HL-60/S4 treated with retinoic acid at 250 ng/mL for 4 days and 3 days (cell line): ENCODE measurements around the gene SPIN2A.
"Not testable (repeated sequence)": the region's sequence is repeated elsewhere in the genome, so short reads cannot be mapped to it uniquely, and the experiment has no call there.

Experiments used
- in situ Hi-C: fragments of 300-500 bp; cut with MboI; formaldehyde crosslinking; loops from 2 replicates; pipeline ENCODE4 v1.7.0; 2022; ENCODE audit warnings: low sequenced_read_pairs

The SPIN2A gene

GRCh38 chrX:57137073-57137472, at the start of gene SPIN2A:
TSS of gene SPIN2A (minus strand) at chrX:57137397. CDS start at chrX:57136597, 800 bp downstream.
- in situ Hi-C loops, result not testable (repeated sequence)

- in situ Hi-C loops, result no loop called here
Measured at GRCh38 chrX:57178605-57179004, 41.4 kb upstream of the SPIN2A start.

DNA sequence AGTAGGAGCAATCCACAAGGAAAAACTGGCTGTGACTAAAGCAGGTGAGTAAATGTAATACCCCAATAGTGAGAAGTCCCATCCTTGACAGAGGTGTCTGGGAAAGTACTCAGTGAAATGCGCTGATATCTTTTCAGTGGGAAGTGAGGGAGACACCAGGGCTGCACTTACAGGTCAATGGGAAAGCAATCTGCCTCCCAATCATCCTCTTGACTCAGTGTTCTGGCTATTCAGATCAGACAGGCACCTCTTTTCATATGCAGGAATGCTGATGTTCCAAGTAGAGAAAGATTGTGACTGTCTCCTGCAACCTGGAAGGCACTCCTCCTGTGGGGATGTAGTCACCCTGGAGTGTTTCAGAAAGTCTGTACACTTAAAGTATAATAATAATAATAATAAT, 39.9 kb upstream of the SPIN2A start:
- in situ Hi-C loops, result no loop called here

- in situ Hi-C loops, result no loop called here
Measured at GRCh38 chrX:57172544-57172943, 35.3 kb upstream of the SPIN2A start.

GRCh38 chrX:57156397-57157049, 19.3 kb upstream of the SPIN2A start:
- in situ Hi-C loops, result no loop called here

GRCh38 chrX:57155171-57155570, 18.0 kb upstream of the SPIN2A start:
- in situ Hi-C loops, result no loop called here

GRCh38 chrX:57152222-57152621, 15.0 kb upstream of the SPIN2A start:
- in situ Hi-C loops, result not testable (repeated sequence)

DNA sequence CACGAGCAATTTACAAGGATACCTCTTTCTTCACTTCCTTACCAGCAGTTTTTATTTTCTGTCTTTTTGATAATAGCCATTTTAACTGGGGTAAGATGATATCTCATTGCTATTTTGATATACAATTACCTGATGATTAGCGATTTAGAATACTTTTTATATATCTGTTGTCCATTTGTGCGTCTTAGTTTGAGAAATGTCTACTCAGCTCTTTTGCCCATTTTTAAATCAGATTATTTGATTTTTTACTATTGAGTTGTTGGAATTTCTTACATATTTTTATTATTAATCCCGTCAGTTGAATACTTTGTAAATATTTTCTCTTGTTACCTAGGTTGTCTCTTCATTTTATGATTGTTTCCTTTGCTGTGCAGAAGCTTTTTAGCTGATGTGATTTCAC, 1.5 kb upstream of the SPIN2A start:
- in situ Hi-C loops, result no loop called here

- in situ Hi-C loops, result no loop called here
Measured at GRCh38 chrX:57137501-57137900, 304 bp upstream of the SPIN2A start.

- in situ Hi-C loops, result not testable (repeated sequence)
Measured at GRCh38 chrX:57136589-57136988, 608 bp downstream of the SPIN2A start.

DNA sequence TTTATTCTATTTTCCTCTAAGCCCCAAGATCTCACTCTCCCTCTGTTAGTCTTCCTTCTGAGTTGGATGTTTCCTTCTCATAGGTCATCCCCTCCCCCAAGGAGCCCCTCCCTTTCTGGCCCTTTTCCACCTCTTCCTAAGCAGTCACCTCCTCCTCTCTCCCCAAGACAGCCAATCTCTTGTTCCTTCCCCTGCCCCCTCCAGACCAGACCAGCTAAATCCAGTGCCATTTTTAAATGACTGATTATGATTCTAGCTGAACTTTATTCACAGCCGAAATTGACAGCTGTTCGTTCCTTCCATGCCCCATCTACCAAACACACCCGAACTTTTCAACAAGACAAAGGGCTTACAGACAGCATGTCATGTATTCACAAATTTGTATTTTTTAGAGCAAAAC, 1.9 kb downstream of the SPIN2A start:
- in situ Hi-C loops, result no loop called here

DNA sequence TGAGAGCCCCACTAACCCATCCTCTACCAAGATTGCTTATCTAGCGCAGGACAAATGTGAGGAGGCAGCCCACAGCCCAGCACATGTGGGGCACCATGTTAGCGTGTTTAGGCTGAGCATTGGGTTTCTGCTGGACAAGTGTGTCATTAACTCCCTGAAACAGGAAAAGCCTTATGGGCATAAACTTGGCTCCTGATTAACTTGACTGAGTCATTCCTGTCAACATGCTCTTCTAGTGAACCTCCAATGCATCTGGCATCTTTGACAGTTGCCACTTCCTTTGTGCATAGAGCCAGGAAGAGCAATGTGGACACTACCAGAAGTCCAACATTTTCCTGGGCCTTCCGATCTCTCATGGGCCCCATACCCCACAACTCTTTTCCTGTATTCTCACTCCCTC, 2.5 kb downstream of the SPIN2A start:
- in situ Hi-C loops, result no loop called here

DNA sequence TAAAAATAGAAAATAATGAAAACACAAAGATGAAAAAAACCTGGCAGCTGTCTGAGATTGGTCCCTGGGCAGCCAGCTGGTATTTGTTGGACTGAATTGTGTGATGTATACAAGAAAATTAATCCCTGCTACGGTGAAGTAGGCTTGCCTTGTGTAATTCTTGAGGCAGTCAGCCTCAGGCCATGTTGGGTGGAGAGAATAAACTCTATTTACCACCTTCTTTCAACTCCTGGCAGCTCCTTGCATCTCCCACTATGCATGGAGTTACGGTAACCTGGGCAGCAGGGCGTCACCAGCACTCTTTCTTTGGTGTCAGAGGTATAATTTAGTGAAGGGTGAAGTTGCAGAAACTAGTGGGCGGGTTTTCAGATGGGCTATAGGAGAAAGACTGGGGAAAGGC, 3.5 kb downstream of the SPIN2A start:
- in situ Hi-C loops, result no loop called here

DNA sequence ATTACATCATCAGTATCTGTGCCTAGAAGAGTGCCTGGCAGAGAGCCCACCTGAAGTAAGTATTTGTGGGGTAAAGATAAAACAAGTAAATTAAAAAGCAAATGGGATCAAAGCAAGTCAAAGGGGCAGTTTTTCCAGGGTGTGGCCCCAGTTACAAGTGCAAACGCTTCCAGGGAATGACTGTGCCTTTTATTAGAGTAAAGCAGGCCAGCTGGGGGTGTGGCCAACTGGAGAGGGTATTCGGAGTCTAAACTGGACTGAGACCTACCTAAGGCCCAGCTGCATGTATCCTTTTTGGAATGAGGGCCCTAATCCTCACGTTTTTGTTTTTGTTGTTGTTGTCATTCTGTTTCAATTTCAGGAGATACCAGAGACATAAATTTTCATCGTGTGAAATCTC, 3.9 kb downstream of the SPIN2A start:
- in situ Hi-C loops, result not testable (repeated sequence)

DNA sequence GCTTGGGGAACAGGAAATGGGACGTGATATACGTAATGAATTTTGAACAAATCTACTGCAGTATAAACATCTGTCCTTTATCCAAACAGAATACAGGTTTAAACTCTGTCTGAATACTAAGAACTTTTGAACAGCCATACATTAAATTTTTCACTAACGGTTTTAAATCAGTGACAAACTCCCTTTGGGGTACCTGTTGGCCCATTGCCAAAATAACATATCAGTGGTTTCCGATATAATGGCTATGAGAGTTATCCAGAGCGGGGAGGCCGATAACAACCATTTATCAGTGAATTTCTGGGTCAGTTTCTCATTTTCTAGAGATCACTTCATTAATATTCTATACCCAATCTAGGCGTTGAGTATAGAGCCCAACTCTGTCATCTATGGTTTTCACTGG, 5.2 kb downstream of the SPIN2A start:
- in situ Hi-C loops, result no loop called here

- in situ Hi-C loops, result no loop called here
Measured at GRCh38 chrX:57121816-57122215, 15.4 kb downstream of the SPIN2A start.

GRCh38 chrX:57121162-57121755, 15.9 kb downstream of the SPIN2A start, which contains the start of gene SPIN2B:
TSS of gene SPIN2B (minus strand) at chrX:57121548.
- in situ Hi-C loops, result no loop called here

GRCh38 chrX:57120619-57121161, 16.5 kb downstream of the SPIN2A start:
- in situ Hi-C loops, result not testable (repeated sequence)

DNA sequence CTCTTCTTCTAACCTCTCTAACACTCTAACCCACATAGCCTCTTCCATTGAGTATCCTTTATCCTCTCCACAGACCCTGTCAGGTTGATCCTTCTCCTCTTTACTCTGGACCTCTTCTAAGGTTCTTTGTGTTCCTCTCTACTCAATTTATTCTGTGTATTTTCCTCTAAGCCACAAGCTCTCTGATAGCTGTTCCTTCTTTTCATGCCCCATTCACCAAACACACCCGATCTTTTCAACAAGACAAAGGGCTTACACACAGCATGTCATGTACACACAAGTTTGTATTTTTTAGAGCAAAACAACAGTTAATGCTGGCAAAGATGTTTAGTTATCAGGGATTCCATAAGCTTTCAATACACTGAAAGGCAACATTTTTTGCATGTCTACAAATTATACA, 17.8 kb downstream of the SPIN2A start:
- in situ Hi-C loops, result no loop called here

GRCh38 chrX:57117566-57117965, 19.6 kb downstream of the SPIN2A start:
- in situ Hi-C loops, result not testable (repeated sequence)

GRCh38 chrX:57104921-57105398, 32.2 kb downstream of the SPIN2A start:
- in situ Hi-C loops, result no loop called here

GRCh38 chrX:57104406-57104805, 32.8 kb downstream of the SPIN2A start:
- in situ Hi-C loops, result no loop called here
